HepG2 (cell line): ENCODE results near the gene DST.

ENCODE experiments used
- CTCF ChIP-seq: sonication (generic); formaldehyde crosslinking; IDR thresholded peaks from 2 replicates; pipeline ENCODE4 v1.5.0; 2020; ENCODE audit warnings: mild to moderate bottlenecking, missing genetic modification reagents, moderate library complexity
- KDM5A ChIP-seq: fragments of 200-600 bp; sonication (generic); IDR thresholded peaks from 2 replicates; pipeline ENCODE4 v1.7.0; 2018; ENCODE audit warnings: antibody characterized with exemption, mild to moderate bottlenecking, low read length, borderline replicate concordance
- MEIS2 ChIP-seq: sonication (generic); formaldehyde crosslinking; IDR thresholded peaks from 2 replicates; pipeline ENCODE4 v1.9.0; 2021; ENCODE audit warnings: mild to moderate bottlenecking, missing genetic modification reagents
- NR2F2 ChIP-seq: IDR thresholded peaks from 2 replicates; pipeline ENCODE4 v1.6.1; 2012; ENCODE audit warnings: low read depth, inconsistent platforms, borderline replicate concordance
- PHF20 ChIP-seq: sonication (generic); formaldehyde crosslinking; IDR thresholded peaks from 2 replicates; pipeline ENCODE4 v1.5.0; 2020; ENCODE audit warnings: mild to moderate bottlenecking, missing genetic modification reagents
- POLR2AphosphoS5 ChIP-seq: IDR thresholded peaks from 2 replicates; pipeline ENCODE4 v1.6.1; 2012; ENCODE audit warnings: low read depth, low read length
- REST ChIP-seq, 2 experiments: IDR thresholded peaks; 2 replicates each; pipeline ENCODE4 v1.6.1; 2011 to 2012; ENCODE audit warnings: low read length in 2 of 2, borderline replicate concordance in 1 of 2, low read depth in 1 of 2, mild to moderate bottlenecking in 1 of 2, moderate library complexity in 1 of 2
- SIN3A ChIP-seq: IDR thresholded peaks from 2 replicates; pipeline ENCODE4 v1.6.1; 2011; ENCODE audit warnings: low read depth, mild to moderate bottlenecking, control low read depth, low read length, borderline replicate concordance
- ZBTB37 ChIP-seq: sonication (generic); formaldehyde crosslinking; IDR thresholded peaks from 2 replicates; pipeline ENCODE4 v1.4.0; 2020; ENCODE audit warnings: mild to moderate bottlenecking, missing genetic modification reagents
- ZC3H13 ChIP-seq: sonication (generic); formaldehyde crosslinking; IDR thresholded peaks from 2 replicates; pipeline ENCODE4 v1.8.1; 2023; ENCODE audit warnings: mild to moderate bottlenecking, missing genetic modification reagents, moderate library complexity
- ZNF337 ChIP-seq: sonication (generic); formaldehyde crosslinking; IDR thresholded peaks from 2 replicates; pipeline ENCODE4 v1.5.1; 2020; ENCODE audit warnings: missing genetic modification reagents, low read depth, mild to moderate bottlenecking, borderline replicate concordance
- ZNF33A ChIP-seq: sonication (generic); formaldehyde crosslinking; IDR thresholded peaks from 2 replicates; pipeline ENCODE4 v1.5.1; 2020; ENCODE audit warnings: missing genetic modification reagents, mild to moderate bottlenecking, moderate library complexity, borderline replicate concordance
- TF ChIP-seq, protein P1 (sequence below): sonication (generic); formaldehyde crosslinking; IDR thresholded peaks from 2 replicates; pipeline ENCODE4 v1.4.0; 2020; ENCODE audit warnings: missing genetic modification reagents

DNA sequence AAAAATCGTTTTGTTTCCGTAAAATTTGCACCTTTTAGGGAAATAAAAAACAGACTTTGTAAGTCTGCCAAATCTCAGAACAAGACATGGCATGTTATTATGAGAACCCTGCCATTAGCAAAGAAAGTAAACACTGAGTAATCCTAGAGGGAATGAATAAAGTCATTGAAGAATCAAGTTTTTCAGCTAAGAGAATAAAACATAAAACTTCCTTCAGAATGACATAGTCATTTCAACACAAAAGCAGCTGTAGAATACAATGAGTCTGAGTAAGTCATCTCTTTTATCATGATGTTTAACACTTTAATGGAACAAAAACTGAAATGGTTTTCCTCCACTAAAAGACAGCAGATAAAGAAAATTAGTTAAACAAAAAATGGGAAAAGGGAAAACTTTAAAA is 10.3 kb upstream of the DST start:
- TF ChIP-seq SIN3A (no peak), KDM5A (no peak), POLR2AphosphoS5 (no peak), ZBTB37 (CRISPR knock-in tag) (no peak), PHF20 (CRISPR knock-in tag) (no peak), ZNF337 (CRISPR knock-in tag) (no peak), REST (IDR thresholded peaks at IDR 0.05; ENCODE audit: borderline replicate concordance in 1 of 2, low read depth in 1 of 2, low read length in 2 of 2) (no peak), ZNF33A (CRISPR knock-in tag) (no peak), CTCF (CRISPR knock-in tag) (no peak), ZC3H13 (CRISPR knock-in tag) (no peak), MEIS2 (CRISPR knock-in tag) (no peak), NR2F2 (no peak)
- TF ChIP-seq, protein P1, sequence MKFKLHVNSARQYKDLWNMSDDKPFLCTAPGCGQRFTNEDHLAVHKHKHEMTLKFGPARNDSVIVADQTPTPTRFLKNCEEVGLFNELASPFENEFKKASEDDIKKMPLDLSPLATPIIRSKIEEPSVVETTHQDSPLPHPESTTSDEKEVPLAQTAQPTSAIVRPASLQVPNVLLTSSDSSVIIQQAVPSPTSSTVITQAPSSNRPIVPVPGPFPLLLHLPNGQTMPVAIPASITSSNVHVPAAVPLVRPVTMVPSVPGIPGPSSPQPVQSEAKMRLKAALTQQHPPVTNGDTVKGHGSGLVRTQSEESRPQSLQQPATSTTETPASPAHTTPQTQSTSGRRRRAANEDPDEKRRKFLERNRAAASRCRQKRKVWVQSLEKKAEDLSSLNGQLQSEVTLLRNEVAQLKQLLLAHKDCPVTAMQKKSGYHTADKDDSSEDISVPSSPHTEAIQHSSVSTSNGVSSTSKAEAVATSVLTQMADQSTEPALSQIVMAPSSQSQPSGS (CRISPR knock-in tag) = no peak
